ENCODE results near the gene UNCX.

UNCX gene

GRCh38 chr7:1252540-1253090, 19.9 kb downstream of the UNCX start:
- no peak for TF ChIP-seq CTCF (IDR thresholded peaks at IDR 0.05; ENCODE audit: low read depth, low read length)
- Histone ChIP-seq H3K4me1 (no peaks in the 10 kb centered on the region), H3K27me3 (peaks cover 94% of the 10 kb centered on the region), H3K4me3 (ENCODE audit: low read depth, low read length) (no peak overlapping the region), H3K9me3 (no peaks in the 10 kb centered on the region), H3K36me3 (no peaks in the 10 kb centered on the region)
- DNase-seq = no peak

- no peaks in the 10 kb centered on the region for H3K9me3 ChIP-seq
- no peak overlapping the region for H3K4me3 ChIP-seq (ENCODE audit: low read depth, low read length)
- TF ChIP-seq CTCF (IDR thresholded peaks at IDR 0.05; ENCODE audit: low read depth, low read length) = no peak
- no peaks in the 10 kb centered on the region for H3K36me3 ChIP-seq
- peaks cover 94% of the 10 kb centered on the region for H3K27me3 ChIP-seq
- DNase-seq = no peak
- no peaks in the 10 kb centered on the region for H3K4me1 ChIP-seq
Measured at GRCh38 chr7:1253681-1254181, 21.1 kb downstream of the UNCX start.

DNA sequence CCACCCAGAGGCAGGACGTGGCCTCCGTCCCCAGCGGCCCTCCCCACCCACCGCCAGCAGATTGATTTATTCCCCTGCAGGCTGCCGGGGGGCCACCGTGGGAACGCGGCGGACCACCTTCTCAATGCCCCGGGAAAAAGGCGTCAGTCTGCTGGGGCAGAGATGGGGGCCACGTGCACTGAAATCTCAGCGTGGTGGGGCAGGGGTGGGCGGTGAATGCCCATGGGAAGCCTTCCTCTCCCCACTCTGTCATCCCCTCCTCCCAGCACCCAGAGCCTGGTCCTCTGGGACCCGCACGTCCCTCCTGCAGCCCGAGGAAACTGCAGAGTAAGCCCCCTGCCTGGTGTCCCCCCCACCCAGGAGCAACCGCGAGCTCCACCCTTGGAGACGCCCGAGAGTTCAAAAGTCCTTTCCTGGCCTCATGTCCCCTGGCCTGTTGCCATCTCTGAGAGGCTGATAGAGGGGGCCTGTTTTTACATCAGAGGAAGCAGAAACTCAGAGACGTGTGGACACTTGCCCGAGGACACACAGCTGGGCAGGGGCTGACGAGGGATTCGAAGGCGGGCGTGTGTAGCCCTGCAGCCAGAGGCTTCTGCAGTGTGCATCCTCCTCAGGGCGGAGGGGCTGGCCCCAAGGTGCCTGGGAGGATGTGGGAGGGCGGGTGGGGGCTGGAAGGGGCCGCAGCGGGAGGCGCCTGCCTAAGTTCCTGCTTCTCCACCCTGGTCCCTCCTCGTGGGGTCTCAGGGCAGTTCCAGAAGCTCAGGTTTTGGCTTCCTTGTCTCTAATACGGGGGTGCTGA, 21.8 kb downstream of the UNCX start:
- TF ChIP-seq CTCF (IDR thresholded peaks at IDR 0.05; ENCODE audit: low read depth, low read length) = no peak
- H3K4me1 ChIP-seq = no peaks in the 10 kb centered on the region
- H3K9me3 ChIP-seq = no peaks in the 10 kb centered on the region
- no peaks in the 10 kb centered on the region for H3K36me3 ChIP-seq
- no peak for DNase-seq
- peaks cover 99% of the 10 kb centered on the region for H3K27me3 ChIP-seq
- no peak overlapping the region for H3K4me3 ChIP-seq (ENCODE audit: low read depth, low read length)

GRCh38 chr7:1255080-1255816, 22.6 kb downstream of the UNCX start:
- H3K27me3 ChIP-seq = peaks cover 99% of the 10 kb centered on the region
- no peak for DNase-seq
- no peaks in the 10 kb centered on the region for H3K36me3 ChIP-seq
- TF ChIP-seq CTCF (IDR thresholded peaks at IDR 0.05; ENCODE audit: low read depth, low read length) = no peak
- no peaks in the 10 kb centered on the region for H3K4me1 ChIP-seq
- no peaks in the 10 kb centered on the region for H3K9me3 ChIP-seq
- no peak overlapping the region for H3K4me3 ChIP-seq (ENCODE audit: low read depth, low read length)

GRCh38 chr7:1255817-1256340, 23.2 kb downstream of the UNCX start:
- TF ChIP-seq CTCF (IDR thresholded peaks at IDR 0.05; ENCODE audit: low read depth, low read length) = no peak
- Histone ChIP-seq H3K27me3 (peaks cover 99% of the 10 kb centered on the region), H3K4me3 (ENCODE audit: low read depth, low read length) (no peak overlapping the region), H3K9me3 (no peaks in the 10 kb centered on the region), H3K4me1 (no peaks in the 10 kb centered on the region), H3K36me3 (no peaks in the 10 kb centered on the region)
- DNase-seq = no peak

All from BE2C (cell line).